ENCODE data around the gene CDSN.

The CDSN gene

DNA sequence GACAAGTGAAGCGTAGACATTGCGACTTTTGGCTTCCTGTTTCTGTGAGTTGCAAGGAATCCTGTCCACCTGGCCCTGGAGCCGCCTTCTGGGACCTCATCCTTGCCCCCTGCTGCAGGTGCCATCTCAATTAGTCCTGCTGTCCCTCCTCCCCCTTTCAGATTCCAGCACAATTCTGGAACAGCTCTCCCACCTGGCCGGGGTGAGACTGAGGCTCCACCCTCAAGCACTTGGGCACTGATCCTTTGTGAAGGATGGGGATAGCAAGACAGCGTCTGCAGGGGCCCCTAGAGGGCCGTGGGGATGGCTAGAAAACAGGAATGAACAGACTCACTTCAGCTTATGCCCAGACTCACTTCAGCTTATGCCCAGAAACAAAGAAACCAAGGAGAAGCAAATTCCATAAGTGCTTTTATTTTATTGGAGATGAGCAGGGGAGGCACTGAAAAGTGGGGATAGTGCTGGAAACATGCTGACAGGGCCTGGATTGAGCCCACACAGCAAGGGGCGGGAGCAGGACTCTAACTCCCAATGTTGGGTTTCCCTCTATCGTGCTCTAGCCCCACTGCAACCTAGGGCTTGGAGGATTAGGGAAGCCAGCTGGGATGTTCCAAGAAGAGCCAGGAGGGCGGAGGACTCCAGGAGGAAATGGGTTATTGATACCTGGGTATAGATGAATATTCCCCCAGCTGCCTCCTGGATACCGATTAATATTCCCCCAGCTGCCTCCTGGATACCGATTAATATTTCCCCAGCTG is 9.2 kb downstream of the CDSN start:
- Histone ChIP-seq H3K36me3 (ENCODE audit: control insufficient read depth in 4 of 4, insufficient read depth in 4 of 4, low read length in 3 of 4) (no peaks in the 10 kb centered on the region), H3K27me3 (replicated peaks in 2 of 5; ENCODE audit: control insufficient read depth in 4 of 5, insufficient read depth in 5 of 5, low read length in 4 of 5) (no peaks in the 10 kb centered on the region), H3K4me3 (ENCODE audit: control insufficient read depth in 1 of 7, extremely low read depth in 1 of 7, insufficient read depth in 4 of 7, low read depth in 2 of 7, low read length in 6 of 7) (no peak overlapping the region), H3K4me1 (ENCODE audit: control extremely low read depth in 1 of 4, control insufficient read depth in 4 of 4, insufficient read depth in 4 of 4, low read length in 3 of 4) (peaks cover 0 to 10% (median 7%) of the 10 kb centered on the region in 4 experiments), H3K9me3 (ENCODE audit: control extremely low read depth in 1 of 5, control insufficient read depth in 4 of 5, insufficient read depth in 2 of 5, low read depth in 1 of 5, low read length in 4 of 5) (no peaks in the 10 kb centered on the region), H3K27ac (ENCODE audit: insufficient read depth in 1 of 2, low read depth in 1 of 2, low read length in 2 of 2, poor library complexity in 1 of 2, severe bottlenecking in 2 of 2) (no peak overlapping the region)
- ChIA-PET POLR2A (no interaction called here), CTCF (interaction anchor here (1.3 to 8.0 kb wide), 6 partner anchors 10 to 31 kb away, joined by 5 to 66 read pairs (median 6); no protein-coding TSS in a partner anchor)
- 91% methylated on average over 7 of the region's 11 CpGs for WGBS (ENCODE audit: insufficient coverage)
- no peak for DNase-seq

DNA sequence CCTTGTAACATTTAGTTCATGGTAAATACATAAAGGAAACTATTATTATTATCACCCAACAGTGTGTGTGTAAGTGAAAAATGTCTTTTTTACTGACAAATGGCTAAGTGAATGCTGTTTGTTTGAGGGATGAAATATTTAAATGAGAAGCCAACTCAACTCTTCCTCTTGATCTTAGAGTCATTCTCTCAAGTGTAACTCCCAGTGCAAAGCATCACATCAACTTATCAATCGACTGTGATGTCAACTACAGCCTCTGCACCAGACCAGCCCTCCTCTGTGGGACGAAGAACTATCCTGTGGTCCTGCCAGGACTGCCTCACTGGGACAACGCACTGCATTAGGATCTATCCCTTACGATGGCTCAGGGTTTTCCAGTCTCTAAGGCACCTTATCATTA is 13.2 kb downstream of the CDSN start:
- H3K27me3 ChIP-seq (replicated peaks in 2 of 5; ENCODE audit: control insufficient read depth in 4 of 5, insufficient read depth in 5 of 5, low read length in 4 of 5): no peaks in the 10 kb centered on the region
- ChIA-PET POLR2A (no interaction called here), CTCF (no interaction called here)
- H3K36me3 ChIP-seq (ENCODE audit: control insufficient read depth in 4 of 4, insufficient read depth in 4 of 4, low read length in 3 of 4): no peaks in the 10 kb centered on the region
- no peak for DNase-seq
- no peak overlapping the region for H3K4me3 ChIP-seq (ENCODE audit: control insufficient read depth in 1 of 7, extremely low read depth in 1 of 7, insufficient read depth in 4 of 7, low read depth in 2 of 7, low read length in 6 of 7)
- 97% methylated on average over 4 of the region's 4 CpGs for WGBS (ENCODE audit: insufficient coverage)
- no peak overlapping the region for H3K27ac ChIP-seq (ENCODE audit: insufficient read depth in 1 of 2, low read depth in 1 of 2, low read length in 2 of 2, poor library complexity in 1 of 2, severe bottlenecking in 2 of 2)
- no peaks in the 10 kb centered on the region for H3K9me3 ChIP-seq (ENCODE audit: control extremely low read depth in 1 of 5, control insufficient read depth in 4 of 5, insufficient read depth in 2 of 5, low read depth in 1 of 5, low read length in 4 of 5)
- H3K4me1 ChIP-seq (ENCODE audit: control extremely low read depth in 1 of 4, control insufficient read depth in 4 of 4, insufficient read depth in 4 of 4, low read length in 3 of 4): no peaks in the 10 kb centered on the region

DNA sequence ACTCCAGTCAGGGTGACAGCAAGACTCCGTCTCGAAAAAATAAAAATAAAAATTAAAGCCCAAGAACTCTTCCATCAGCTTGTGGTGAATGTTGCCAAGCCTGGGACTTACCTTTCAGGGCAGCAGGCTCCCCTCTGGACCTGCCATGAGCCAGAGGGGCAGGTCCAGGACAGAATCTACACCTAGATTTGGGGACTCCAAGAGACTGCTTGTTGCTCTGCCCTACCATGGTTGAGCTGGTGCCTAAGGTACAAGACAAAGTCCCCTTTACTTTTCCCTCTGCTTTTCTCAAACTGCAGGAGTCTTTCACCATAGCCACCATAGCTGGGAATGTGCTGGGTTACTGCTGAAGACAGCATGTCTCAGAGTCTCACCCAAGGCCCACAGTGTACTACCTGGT is 17.1 kb downstream of the CDSN start:
- Histone ChIP-seq H3K4me1 (ENCODE audit: control extremely low read depth in 1 of 4, control insufficient read depth in 4 of 4, insufficient read depth in 4 of 4, low read length in 3 of 4) (peaks cover 0 to 3% (median 1%) of the 10 kb centered on the region in 4 experiments), H3K27ac (ENCODE audit: insufficient read depth in 1 of 2, low read depth in 1 of 2, low read length in 2 of 2, poor library complexity in 1 of 2, severe bottlenecking in 2 of 2) (no peak overlapping the region), H3K4me3 (ENCODE audit: control insufficient read depth in 1 of 7, extremely low read depth in 1 of 7, insufficient read depth in 4 of 7, low read depth in 2 of 7, low read length in 6 of 7) (no peak overlapping the region), H3K9me3 (ENCODE audit: control extremely low read depth in 1 of 5, control insufficient read depth in 4 of 5, insufficient read depth in 2 of 5, low read depth in 1 of 5, low read length in 4 of 5) (no peaks in the 10 kb centered on the region), H3K36me3 (ENCODE audit: control insufficient read depth in 4 of 4, insufficient read depth in 4 of 4, low read length in 3 of 4) (no peaks in the 10 kb centered on the region), H3K27me3 (replicated peaks in 2 of 5; ENCODE audit: control insufficient read depth in 4 of 5, insufficient read depth in 5 of 5, low read length in 4 of 5) (no peaks in the 10 kb centered on the region)
- ChIA-PET POLR2A (no interaction called here), CTCF (interaction anchor here (0.6 to 4.6 kb wide), 10 partner anchors 8 to 33 kb away, joined by 3 to 32 read pairs (median 5); partner anchors contain the start of genes C6orf15 and PSORS1C1)
- no peak for DNase-seq
- no CpG with 5 or more reads among the region's 2 CpGs for WGBS (ENCODE audit: insufficient coverage)

DNA sequence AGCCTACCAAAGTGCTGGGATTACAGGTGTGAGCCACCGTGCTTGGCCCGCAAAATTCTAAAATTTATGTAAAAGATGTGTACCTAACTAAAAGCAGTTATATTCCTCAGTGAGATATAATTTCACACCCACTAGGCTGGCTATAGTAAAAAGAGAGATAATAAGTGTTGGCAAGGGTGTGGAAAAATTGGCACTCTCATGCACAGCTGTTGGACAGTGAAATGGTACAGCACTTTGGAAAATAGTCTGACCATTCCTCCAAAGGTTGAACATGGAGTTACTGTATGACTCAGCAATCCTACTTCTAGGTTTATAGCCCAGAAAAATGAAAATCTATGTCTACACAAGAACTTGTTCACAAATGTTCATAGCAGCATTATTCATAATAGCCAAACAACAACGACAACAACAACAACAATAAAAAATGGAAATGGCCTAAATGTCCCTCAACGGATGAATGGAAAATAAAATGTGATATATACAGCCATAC is 21.8 kb downstream of the CDSN start:
- no peak overlapping the region for H3K4me3 ChIP-seq (ENCODE audit: control insufficient read depth in 1 of 7, extremely low read depth in 1 of 7, insufficient read depth in 4 of 7, low read depth in 2 of 7, low read length in 6 of 7)
- DNase-seq: no peak
- WGBS (ENCODE audit: insufficient coverage): no CpG with 5 or more reads among the region's 4 CpGs
- ChIA-PET CTCF (interaction anchor here (0.6 kb wide), 1 partner anchor 187 kb away, joined by 4 read pairs; no protein-coding TSS in a partner anchor), POLR2A (no interaction called here)
- no peak overlapping the region for H3K27ac ChIP-seq (ENCODE audit: insufficient read depth in 1 of 2, low read depth in 1 of 2, low read length in 2 of 2, poor library complexity in 1 of 2, severe bottlenecking in 2 of 2)
- H3K36me3 ChIP-seq (ENCODE audit: control insufficient read depth in 4 of 4, insufficient read depth in 4 of 4, low read length in 3 of 4): no peaks in the 10 kb centered on the region
- peaks cover 12 to 44% (median 35%) of the 10 kb centered on the region in 4 experiments for H3K4me1 ChIP-seq (ENCODE audit: control extremely low read depth in 1 of 4, control insufficient read depth in 4 of 4, insufficient read depth in 4 of 4, low read length in 3 of 4)
- no peaks in the 10 kb centered on the region for H3K27me3 ChIP-seq (replicated peaks in 2 of 5; ENCODE audit: control insufficient read depth in 4 of 5, insufficient read depth in 5 of 5, low read length in 4 of 5)
- no peaks in the 10 kb centered on the region for H3K9me3 ChIP-seq (ENCODE audit: control extremely low read depth in 1 of 5, control insufficient read depth in 4 of 5, insufficient read depth in 2 of 5, low read depth in 1 of 5, low read length in 4 of 5)

DNA sequence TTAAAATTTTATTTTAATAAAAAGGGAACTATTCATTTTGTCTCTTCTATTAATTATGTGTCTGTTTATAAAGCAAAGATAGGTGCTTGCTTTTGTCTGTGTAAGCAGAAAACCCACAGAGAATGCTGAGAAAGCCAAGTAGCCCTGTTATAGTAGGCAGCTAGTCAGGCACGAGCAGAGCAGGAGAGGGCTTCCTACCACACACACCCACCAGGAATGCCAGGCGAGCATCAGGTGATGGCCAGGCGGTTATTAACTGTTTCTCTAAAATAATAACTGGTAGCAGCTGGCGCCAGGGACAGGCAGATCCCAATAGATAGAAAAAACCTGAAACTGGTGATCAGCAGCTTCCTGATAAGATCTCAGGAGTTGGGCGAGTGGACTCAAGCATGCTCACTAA is 23.6 kb downstream of the CDSN start:
- WGBS (ENCODE audit: insufficient coverage): 75% methylated on average over 2 of the region's 5 CpGs

DNA sequence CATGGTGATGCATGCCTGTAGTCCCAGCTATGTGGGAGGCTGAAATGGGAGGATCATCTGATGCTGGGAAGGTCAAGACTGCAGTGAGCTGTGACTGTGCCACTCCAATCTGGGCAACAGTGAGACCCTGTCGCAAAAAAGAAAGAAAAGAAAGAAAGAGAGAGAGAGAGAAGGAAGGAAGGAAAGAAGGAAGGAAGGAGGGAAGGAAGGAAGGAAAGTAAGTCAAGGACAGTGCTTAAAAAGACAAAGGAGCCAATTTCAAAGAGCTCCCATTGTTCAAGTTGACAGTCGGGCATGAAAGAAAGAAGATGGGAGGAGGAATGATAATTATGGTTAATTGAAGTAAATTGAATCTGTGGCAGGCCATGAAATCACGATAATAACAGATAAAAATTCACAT is 24.0 kb downstream of the CDSN start:
- H3K27me3 ChIP-seq (replicated peaks in 2 of 5; ENCODE audit: control insufficient read depth in 4 of 5, insufficient read depth in 5 of 5, low read length in 4 of 5): no peaks in the 10 kb centered on the region
- POLR2A ChIA-PET: no interaction called here
- H3K4me3 ChIP-seq (ENCODE audit: control insufficient read depth in 1 of 7, extremely low read depth in 1 of 7, insufficient read depth in 4 of 7, low read depth in 2 of 7, low read length in 6 of 7): no peak overlapping the region
- WGBS (ENCODE audit: insufficient coverage): 93% methylated on average over 2 of the region's 3 CpGs
- H3K4me1 ChIP-seq (ENCODE audit: control extremely low read depth in 1 of 4, control insufficient read depth in 4 of 4, insufficient read depth in 4 of 4, low read length in 3 of 4): peaks cover 13 to 57% (median 44%) of the 10 kb centered on the region in 4 experiments
- DNase-seq: no peak
- CTCF ChIA-PET: interaction anchor here (0.7 to 2.2 kb wide), 5 partner anchors 9 to 166 kb away, joined by 3 to 7 read pairs (median 3); no protein-coding TSS in a partner anchor
- H3K27ac ChIP-seq (ENCODE audit: insufficient read depth in 1 of 2, low read depth in 1 of 2, low read length in 2 of 2, poor library complexity in 1 of 2, severe bottlenecking in 2 of 2): no peak overlapping the region
- no peaks in the 10 kb centered on the region for H3K36me3 ChIP-seq (ENCODE audit: control insufficient read depth in 4 of 4, insufficient read depth in 4 of 4, low read length in 3 of 4)
- no peaks in the 10 kb centered on the region for H3K9me3 ChIP-seq (ENCODE audit: control extremely low read depth in 1 of 5, control insufficient read depth in 4 of 5, insufficient read depth in 2 of 5, low read depth in 1 of 5, low read length in 4 of 5)

More for the DNA sequence above, 23.6 kb downstream of the CDSN start:
- H3K4me3 ChIP-seq (ENCODE audit: control insufficient read depth in 1 of 7, extremely low read depth in 1 of 7, insufficient read depth in 4 of 7, low read depth in 2 of 7, low read length in 6 of 7): peak overlapping the region in 1 of 7 experiments; percentile 16
- no peaks in the 10 kb centered on the region for H3K9me3 ChIP-seq (ENCODE audit: control extremely low read depth in 1 of 5, control insufficient read depth in 4 of 5, insufficient read depth in 2 of 5, low read depth in 1 of 5, low read length in 4 of 5)
- no peak for DNase-seq
- no peaks in the 10 kb centered on the region for H3K36me3 ChIP-seq (ENCODE audit: control insufficient read depth in 4 of 4, insufficient read depth in 4 of 4, low read length in 3 of 4)
- no peaks in the 10 kb centered on the region for H3K27me3 ChIP-seq (replicated peaks in 2 of 5; ENCODE audit: control insufficient read depth in 4 of 5, insufficient read depth in 5 of 5, low read length in 4 of 5)
- H3K4me1 ChIP-seq (ENCODE audit: control extremely low read depth in 1 of 4, control insufficient read depth in 4 of 4, insufficient read depth in 4 of 4, low read length in 3 of 4): peaks cover 13 to 53% (median 44%) of the 10 kb centered on the region in 4 experiments
- H3K27ac ChIP-seq (ENCODE audit: insufficient read depth in 1 of 2, low read depth in 1 of 2, low read length in 2 of 2, poor library complexity in 1 of 2, severe bottlenecking in 2 of 2): no peak overlapping the region
- POLR2A ChIA-PET: interaction anchor here (0.7 kb wide), 1 partner anchor 353 kb away, joined by 3 read pairs; no protein-coding TSS in a partner anchor
- CTCF ChIA-PET: interaction anchor here (0.7 to 2.2 kb wide), 4 partner anchors 9 to 17 kb away, joined by 3 to 7 read pairs (median 4); no protein-coding TSS in a partner anchor

DNA sequence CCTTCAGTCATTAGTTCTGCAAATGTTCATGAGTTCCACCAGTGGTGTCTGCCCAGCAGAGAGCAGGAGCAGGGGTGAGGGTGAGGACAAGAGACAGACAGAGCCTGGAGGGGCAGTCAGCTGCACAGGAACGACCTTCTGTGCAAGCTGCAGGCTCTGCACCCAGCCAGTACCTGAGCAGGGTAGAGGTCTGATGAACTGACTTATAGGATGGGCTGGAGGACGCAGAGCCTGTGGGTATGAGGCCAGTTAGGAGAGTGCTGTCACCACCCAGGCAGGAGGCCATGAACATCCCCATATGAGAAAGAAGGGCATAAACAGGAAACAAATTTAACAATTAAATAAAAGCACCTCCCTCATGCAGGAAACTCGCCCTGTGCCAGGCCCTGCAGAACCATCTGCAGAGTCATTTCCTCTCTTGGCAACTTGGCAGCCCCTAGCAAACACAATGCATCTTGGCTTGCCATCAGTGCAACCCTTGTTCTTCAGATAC is 25.8 kb downstream of the CDSN start:
- ChIA-PET POLR2A (interaction anchor here (0.5 kb wide), 1 partner anchor 306 kb away, joined by 6 read pairs; no protein-coding TSS in a partner anchor), CTCF (interaction anchor here (1.1 to 6.7 kb wide), 6 partner anchors 8 to 281 kb away, joined by 3 to 66 read pairs (median 6); partner anchors contain the start of genes C6orf15 and PSORS1C1)
- no peaks in the 10 kb centered on the region for H3K27me3 ChIP-seq (replicated peaks in 2 of 5; ENCODE audit: control insufficient read depth in 4 of 5, insufficient read depth in 5 of 5, low read length in 4 of 5)
- H3K36me3 ChIP-seq (ENCODE audit: control insufficient read depth in 4 of 4, insufficient read depth in 4 of 4, low read length in 3 of 4): no peaks in the 10 kb centered on the region
- peak overlapping the region in 4 of 7 experiments; percentile 26 to 47 (median 36) for H3K4me3 ChIP-seq (ENCODE audit: control insufficient read depth in 1 of 7, extremely low read depth in 1 of 7, insufficient read depth in 4 of 7, low read depth in 2 of 7, low read length in 6 of 7)
- no peaks in the 10 kb centered on the region for H3K9me3 ChIP-seq (ENCODE audit: control extremely low read depth in 1 of 5, control insufficient read depth in 4 of 5, insufficient read depth in 2 of 5, low read depth in 1 of 5, low read length in 4 of 5)
- peak; percentile 80 to 96 (median 94) for DNase-seq
- H3K27ac ChIP-seq (ENCODE audit: insufficient read depth in 1 of 2, low read depth in 1 of 2, low read length in 2 of 2, poor library complexity in 1 of 2, severe bottlenecking in 2 of 2): peak overlapping the region; percentile 4 to 64
- WGBS (ENCODE audit: insufficient coverage): 0% methylated on average over 2 of the region's 3 CpGs
- H3K4me1 ChIP-seq (ENCODE audit: control extremely low read depth in 1 of 4, control insufficient read depth in 4 of 4, insufficient read depth in 4 of 4, low read length in 3 of 4): peaks cover 13 to 61% (median 47%) of the 10 kb centered on the region in 4 experiments
